Measurements from ENCODE around the gene CACNB4. TPM values are rescaled to one million over a fixed set of nuclear protein-coding genes. Genes with fewer than 3 reads are reported as not detected.

CACNB4 gene
- total and polyA plus RNA-seq, 10 of the 15 experiments (the other 5 are each of a cell fraction or from before 2014, with no cell fraction given) = 2.0 to 21.6 (median 9.3) TPM

- in situ Hi-C loops (cut with MboI) (no loop called here), intact Hi-C loops (cut with micrococcal nuclease; ENCODE audit: unreplicated experiment) (no loop called here)
- H3K27ac ChIP-seq (ENCODE audit: control insufficient read depth, insufficient read depth) = no peak overlapping the region
- no peak for DNase-seq (ENCODE audit: low read depth, low spot score)
- CTCF ChIA-PET = no interaction called here
- H3K9ac ChIP-seq (ENCODE audit: control insufficient read depth, insufficient read depth, low read length) = no peak overlapping the region; the same call in 1 of the 2 replicates
- H3K4me2 ChIP-seq (ENCODE audit: control insufficient read depth, insufficient read depth) = no peak overlapping the region
- peaks cover 12% of the 10 kb centered on the region for H3K4me1 ChIP-seq (ENCODE audit: control insufficient read depth, insufficient read depth, low read length)
- SMC1A ChIA-PET (ENCODE audit: uncharacterized antibody, unreplicated experiment) = interaction anchor here (1.0 kb wide), 1 partner anchor 50 kb away, joined by 3 read pairs; no protein-coding TSS in a partner anchor
- WGBS (ENCODE audit: insufficient coverage, insufficient replicate concordance, low lambda C conversion rate, missing lambda C conversion rate) = 64% methylated on average over 2 of the region's 2 CpGs
- H3K27me3 ChIP-seq (replicated peaks in 1 of 2; ENCODE audit: control insufficient read depth in 2 of 2, insufficient read depth in 2 of 2, low read length in 1 of 2) = no peaks in the 10 kb centered on the region
- H3K36me3 ChIP-seq (ENCODE audit: control insufficient read depth in 2 of 2, insufficient read depth in 2 of 2, low read length in 1 of 2) = no peaks in the 10 kb centered on the region
- no peak for ATAC-seq
- no TSS peak for BruUV-seq (replicated peaks)
- POLR2A ChIA-PET = interaction anchor here (0.5 kb wide), 1 partner anchor 64 kb away, joined by 5 read pairs; no protein-coding TSS in a partner anchor
- RAD21 ChIA-PET (ENCODE audit: unreplicated experiment) = no interaction called here
- no peaks in the 10 kb centered on the region for H4K20me1 ChIP-seq (ENCODE audit: control insufficient read depth, insufficient read depth)
- no peaks in the 10 kb centered on the region; the same call in 1 of the 2 replicates for H3K79me2 ChIP-seq (ENCODE audit: control insufficient read depth, insufficient read depth, low read length)
- no peak for FAIRE-seq
- H2AFZ ChIP-seq (ENCODE audit: control insufficient read depth, low read depth, low read length) = no peak overlapping the region; the same call in 1 of the 2 replicates
- H3K4me3 ChIP-seq = no peak overlapping the region
- no peaks in the 10 kb centered on the region for H3K9me3 ChIP-seq (replicated peaks; ENCODE audit: control insufficient read depth, insufficient read depth, low read length)
- TF ChIP-seq BCL11A (IDR thresholded peaks at IDR 0.05; ENCODE audit: low read depth, low read length) (no peak), ETV6 (conservative IDR thresholded peaks at IDR 0.05 in 1 of 2, IDR thresholded peaks at IDR 0.05 in 1 of 2; ENCODE audit: borderline replicate concordance in 1 of 2, low read depth in 1 of 2) (no peak), ZBTB4 (CRISPR knock-in tag; IDR thresholded peaks at IDR 0.05) (no peak), EZH2 (IDR thresholded peaks at IDR 0.05; ENCODE audit: borderline replicate concordance, control insufficient read depth, low read depth, low read length) (no peak), SMC3 (IDR thresholded peaks at IDR 0.05; ENCODE audit: borderline replicate concordance, low read length) (no peak), IKZF1 (conservative IDR thresholded peaks at IDR 0.05) (no peak), RAD51 (IDR thresholded peaks at IDR 0.05) (no peak), CHD2 (IDR thresholded peaks at IDR 0.05; ENCODE audit: borderline replicate concordance, low read depth, low read length) (no peak), MAX (IDR thresholded peaks at IDR 0.05; ENCODE audit: low read depth, low read length) (no peak), STAT3 (IDR thresholded peaks at IDR 0.05; ENCODE audit: low read depth, low read length) (no peak), MTA3 (IDR thresholded peaks at IDR 0.05; ENCODE audit: borderline replicate concordance, low read length) (no peak), MYB (IDR thresholded peaks at IDR 0.05; ENCODE audit: borderline replicate concordance, low read depth, low read length) (no peak), SPI1 (IDR thresholded peaks at IDR 0.05; ENCODE audit: borderline replicate concordance, insufficient read depth, low read depth, low read length) (no peak), ATF3 (IDR thresholded peaks at IDR 0.05; ENCODE audit: borderline replicate concordance, extremely low read depth, low read depth, low read length) (no peak), HDGF (IDR thresholded peaks at IDR 0.05) (no peak), SRF (IDR thresholded peaks at IDR 0.05; ENCODE audit: low read depth in 2 of 2, low read length in 2 of 2) (no peak), TCF12 (IDR thresholded peaks at IDR 0.05; ENCODE audit: low read depth, low read length) (no peak), PKNOX1 (IDR thresholded peaks at IDR 0.05) (no peak)
Measured at GRCh38 chr2:151908204-151908882, 190.5 kb downstream of the CACNB4 start.
